CD14-positive monocyte (primary cell): ENCODE data around the gene CACNA1C. TPM values are rescaled to one million over a fixed set of nuclear protein-coding genes. Genes with fewer than 3 reads are reported as not detected.

Experiments used
- DNase-seq, 3 donors: peaks; one replicate each; pipeline ENCODE4 v3.0.0-alpha.2; 2011 to 2022
- H2AFZ ChIP-seq: 2 replicates; pipeline ENCODE4 v1.6.0; 2012; ENCODE audit warnings: mild to moderate bottlenecking, low read depth, low read length, inconsistent platforms; ENCODE audit not compliant: insufficient read depth, poor library complexity, severe bottlenecking
- H3K27ac ChIP-seq, 2 donors: 1 replicate in 1 of 2; 2 replicates in 1 of 2; pipeline ENCODE4 v1.5.1; 2012 to 2013; ENCODE audit warnings: low read length in 2 of 2, control low read depth in 1 of 2, inconsistent platforms in 1 of 2, low read depth in 1 of 2, mild to moderate bottlenecking in 1 of 2
- H3K27me3 ChIP-seq, 2 donors: one replicate each; pipeline versions ENCODE4 v1.6.0 to v1.6.1; 2011 to 2013; ENCODE audit warnings: low read length in 2 of 2; ENCODE audit not compliant: control insufficient read depth in 2 of 2, insufficient read depth in 2 of 2
- H3K36me3 ChIP-seq, 2 donors: replicated peaks in 1 of 2; 1 replicate in 1 of 2; 2 replicates in 1 of 2; pipeline versions ENCODE4 v1.5.1 to v1.6.1; 2012 to 2013; ENCODE audit warnings: low read length in 2 of 2, control low read depth in 1 of 2, inconsistent platforms in 1 of 2, mild to moderate bottlenecking in 1 of 2; ENCODE audit not compliant: insufficient read depth in 2 of 2, control insufficient read depth in 1 of 2
- H3K4me1 ChIP-seq, 2 donors: 1 replicate in 1 of 2; 2 replicates in 1 of 2; pipeline versions ENCODE4 v1.5.1 to v1.6.1; 2012 to 2013; ENCODE audit warnings: low read length in 2 of 2, control low read depth in 1 of 2, inconsistent platforms in 1 of 2, mild to moderate bottlenecking in 1 of 2, moderate library complexity in 1 of 2; ENCODE audit not compliant: insufficient read depth in 2 of 2, control insufficient read depth in 1 of 2
- H3K4me2 ChIP-seq: replicated peaks from 2 replicates; pipeline ENCODE3; 2012; ENCODE audit warnings: low read length, moderate library complexity, mild to moderate bottlenecking; ENCODE audit not compliant: poor library complexity, severe bottlenecking; ENCODE audit errors: extremely low read depth
- H3K4me3 ChIP-seq, 3 experiments: fragments of 200-600 bp in 1 of 3; sonication (generic) in 1 of 3; replicated peaks in 1 of 3; 1 replicate in 2 of 3; 2 replicates in 1 of 3; pipeline ENCODE4 v1.5.1; 2011 to 2013; ENCODE audit warnings: low read length in 3 of 3, mild to moderate bottlenecking in 3 of 3, control low read depth in 2 of 3, low read depth in 2 of 3, inconsistent platforms in 1 of 3, moderate library complexity in 1 of 3
- H3K79me2 ChIP-seq: 2 replicates; pipeline ENCODE4 v1.6.0; 2012; ENCODE audit warnings: mild to moderate bottlenecking, control low read depth, inconsistent platforms, low read length, moderate library complexity; ENCODE audit not compliant: insufficient read depth
- H3K9ac ChIP-seq: 2 replicates; pipeline ENCODE4 v1.6.0; 2017; ENCODE audit warnings: low read length, mild to moderate bottlenecking; ENCODE audit not compliant: insufficient read depth, poor library complexity, severe bottlenecking
- H3K9me3 ChIP-seq, 2 donors: replicated peaks in 1 of 2; 1 replicate in 1 of 2; 2 replicates in 1 of 2; pipeline versions ENCODE4 v1.5.1 to v1.6.1; 2012 to 2013; ENCODE audit warnings: low read length in 2 of 2, control low read depth in 1 of 2; ENCODE audit not compliant: control insufficient read depth in 1 of 2, insufficient read depth in 1 of 2
- H4K20me1 ChIP-seq: 2 replicates; pipeline ENCODE4 v1.6.0; 2012; ENCODE audit warnings: mild to moderate bottlenecking, low read length, control low read depth, moderate library complexity; ENCODE audit not compliant: insufficient read depth
- H3K27ac Mint-ChIP-seq, 7 donors: one replicate each; pipeline ENCODE4 v1.8.0; 2020; ENCODE audit warnings: mild to moderate bottlenecking in 7 of 7, mixed read lengths in 7 of 7, moderate library complexity in 6 of 7, inconsistent platforms in 2 of 7
- H3K27me3 Mint-ChIP-seq, 3 donors: one replicate each; pipeline ENCODE4 v1.8.0; 2021 to 2022; ENCODE audit warnings: low read depth in 3 of 3, mild to moderate bottlenecking in 3 of 3, mixed read lengths in 3 of 3, moderate library complexity in 3 of 3, inconsistent platforms in 1 of 3
- H3K36me3 Mint-ChIP-seq, 2 donors: one replicate each; pipeline ENCODE4 v1.8.0; 2020; ENCODE audit warnings: mixed read lengths in 2 of 2, inconsistent platforms in 1 of 2, mild to moderate bottlenecking in 1 of 2
- H3K4me1 Mint-ChIP-seq: one replicate; pipeline ENCODE4 v1.8.0; 2020; ENCODE audit warnings: mild to moderate bottlenecking, mixed read lengths
- H3K4me3 Mint-ChIP-seq, 2 donors: one replicate each; pipeline ENCODE4 v1.8.0; 2020; ENCODE audit warnings: mild to moderate bottlenecking in 2 of 2, mixed read lengths in 2 of 2, moderate library complexity in 1 of 2
- H3K9me3 Mint-ChIP-seq, 7 donors: one replicate each; pipeline ENCODE4 v1.8.0; 2020 to 2022; ENCODE audit warnings: mixed read lengths in 7 of 7, mild to moderate bottlenecking in 6 of 7, moderate library complexity in 6 of 7, inconsistent platforms in 2 of 7
- CTCF ChIP-seq: fragments of 200-600 bp; IDR thresholded peaks from one replicate; pipeline ENCODE4 v1.8.0; 2022; ENCODE audit warnings: antibody characterized with exemption, mild to moderate bottlenecking
- WGBS: methylation state at CpG from one replicate; pipeline ENCODE4 v1.1.5; 2013; ENCODE audit warnings: missing lambda C conversion rate; ENCODE audit not compliant: insufficient coverage; 5-methylcytosine and 5-hydroxymethylcytosine counted together
- intact Hi-C, 2 donors: fragments of 100-400 bp; cut with micrococcal nuclease; formaldehyde crosslinking; loops; one replicate each; pipeline versions ENCODE4 v1.15.0 to v1.15.1; 2023
- polyA plus RNA-seq, 3 donors: library from polyadenylated mRNA; depleted of rRNA in 1 of 3; unstranded in 2 of 3; stranded (reverse) in 1 of 3; fragments of 300-500 nt in 2 of 3; fragments of >200 nt in 1 of 3; fragmentation: Illumina TruSeq in 2 of 3; gene quantifications; 1 replicate in 2 of 3; 2 replicates in 1 of 3; pipeline ENCODE4 v1.2.3, GENCODE V29; 2012 to 2021

CACNA1C gene
- polyA plus RNA-seq, 3 donors = not detected

GRCh38 chr12:2743478-2743877 is 690.7 kb downstream of the CACNA1C start:
- Histone ChIP-seq H3K4me2 (no peak overlapping the region), H2AFZ (no peak overlapping the region), H3K27me3 (no peaks in the 10 kb centered on the region), H4K20me1 (no peaks in the 10 kb centered on the region), H3K79me2 (no peaks in the 10 kb centered on the region), H3K27ac (no peak overlapping the region), H3K4me3 (no peak overlapping the region), H3K9me3 (no peaks in the 10 kb centered on the region), H3K4me1 (no peaks in the 10 kb centered on the region), H3K9ac (no peak overlapping the region), H3K36me3 (no peaks in the 10 kb centered on the region)
- DNase-seq = no peak
- intact Hi-C loops = no loop called here
- H3K4me3 Mint-ChIP-seq = no peak overlapping the region
- peaks cover 6 to 10% (median 6%) of the 10 kb centered on the region in 3 donors for H3K27me3 Mint-ChIP-seq
- peaks cover 0 to 2% (median 0%) of the 10 kb centered on the region in 7 donors for H3K9me3 Mint-ChIP-seq
- H3K36me3 Mint-ChIP-seq = no peaks in the 10 kb centered on the region
- TF ChIP-seq CTCF = no peak
- H3K4me1 Mint-ChIP-seq = no peaks in the 10 kb centered on the region
- WGBS = 100% methylated on average over 2 of the region's 6 CpGs
- H3K27ac Mint-ChIP-seq = no peak overlapping the region

GRCh38 chr12:2745655-2746054 is 692.9 kb downstream of the CACNA1C start:
- Mint-ChIP-seq H3K27me3 (peaks cover 6 to 16% (median 7%) of the 10 kb centered on the region in 3 donors), H3K4me3 (no peak overlapping the region), H3K27ac (no peak overlapping the region), H3K9me3 (peaks cover 0 to 2% (median 0%) of the 10 kb centered on the region in 7 donors), H3K36me3 (no peaks in the 10 kb centered on the region), H3K4me1 (no peaks in the 10 kb centered on the region)
- no peak overlapping the region for H3K4me3 ChIP-seq
- H4K20me1 ChIP-seq = no peaks in the 10 kb centered on the region
- no peaks in the 10 kb centered on the region for H3K9me3 ChIP-seq
- no peak overlapping the region for H3K27ac ChIP-seq
- intact Hi-C loops = no loop called here
- H3K27me3 ChIP-seq = no peaks in the 10 kb centered on the region
- H3K4me2 ChIP-seq = no peak overlapping the region
- no peak overlapping the region for H3K9ac ChIP-seq
- H3K36me3 ChIP-seq = no peaks in the 10 kb centered on the region
- DNase-seq = no peak
- H2AFZ ChIP-seq = no peak overlapping the region
- no peaks in the 10 kb centered on the region for H3K79me2 ChIP-seq
- no peak for TF ChIP-seq CTCF
- H3K4me1 ChIP-seq = no peaks in the 10 kb centered on the region
- no CpG with 5 or more reads among the region's 2 CpGs for WGBS

Other genes with a start within 250 kb of the CACNA1C start
- not detected for gene LRTM2, start 232.4 kb upstream of the CACNA1C start, polyA plus RNA-seq
- gene CACNA2D4, start 134.3 kb upstream of the CACNA1C start, polyA plus RNA-seq = 10 to 100 TPM; 17.8 to 87.7 (median 22.1) TPM
- 1 to 10 TPM; 3.6 to 5.1 (median 4.9) TPM for gene DCP1B, start 48.5 kb upstream of the CACNA1C start, polyA plus RNA-seq